ENCODE results near the gene CTAG1B.

DNA sequence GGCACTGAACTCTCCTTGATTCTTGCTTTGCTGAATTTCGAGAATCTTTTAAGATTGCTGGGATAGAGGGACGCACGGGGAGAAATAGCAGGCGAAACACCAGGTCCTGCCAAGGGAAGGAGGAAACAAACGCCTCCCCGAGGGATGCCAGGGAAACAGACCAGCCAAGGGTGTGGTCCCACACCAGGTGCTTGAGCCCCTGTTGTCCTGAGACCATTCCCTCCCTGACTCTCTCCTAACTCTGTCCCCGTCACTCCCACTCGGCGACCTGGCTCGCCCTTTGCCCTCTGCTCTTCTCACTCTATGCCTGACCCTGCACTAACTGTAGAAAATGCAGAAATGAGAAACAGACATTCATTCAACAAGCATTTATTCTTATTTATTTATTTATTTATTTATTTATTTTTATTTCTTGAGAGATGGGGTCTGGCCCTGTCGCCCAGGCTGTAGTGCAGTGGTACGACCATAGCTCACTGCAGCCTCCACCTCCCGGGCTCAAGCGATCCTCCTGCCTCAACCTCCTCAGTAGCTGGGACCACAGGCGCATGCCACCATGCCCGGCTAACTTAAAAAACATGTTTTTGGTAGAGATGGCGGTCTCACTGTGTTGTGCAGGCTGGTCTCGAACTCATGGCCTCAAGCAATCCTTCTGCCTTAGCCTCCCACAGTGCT is 16.2 kb downstream of the CTAG1B start:
- TF ChIP-seq, protein P1, sequence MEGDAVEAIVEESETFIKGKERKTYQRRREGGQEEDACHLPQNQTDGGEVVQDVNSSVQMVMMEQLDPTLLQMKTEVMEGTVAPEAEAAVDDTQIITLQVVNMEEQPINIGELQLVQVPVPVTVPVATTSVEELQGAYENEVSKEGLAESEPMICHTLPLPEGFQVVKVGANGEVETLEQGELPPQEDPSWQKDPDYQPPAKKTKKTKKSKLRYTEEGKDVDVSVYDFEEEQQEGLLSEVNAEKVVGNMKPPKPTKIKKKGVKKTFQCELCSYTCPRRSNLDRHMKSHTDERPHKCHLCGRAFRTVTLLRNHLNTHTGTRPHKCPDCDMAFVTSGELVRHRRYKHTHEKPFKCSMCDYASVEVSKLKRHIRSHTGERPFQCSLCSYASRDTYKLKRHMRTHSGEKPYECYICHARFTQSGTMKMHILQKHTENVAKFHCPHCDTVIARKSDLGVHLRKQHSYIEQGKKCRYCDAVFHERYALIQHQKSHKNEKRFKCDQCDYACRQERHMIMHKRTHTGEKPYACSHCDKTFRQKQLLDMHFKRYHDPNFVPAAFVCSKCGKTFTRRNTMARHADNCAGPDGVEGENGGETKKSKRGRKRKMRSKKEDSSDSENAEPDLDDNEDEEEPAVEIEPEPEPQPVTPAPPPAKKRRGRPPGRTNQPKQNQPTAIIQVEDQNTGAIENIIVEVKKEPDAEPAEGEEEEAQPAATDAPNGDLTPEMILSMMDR (IDR thresholded peaks at IDR 0.05): no peak
- TF ChIP-seq EZH2 (IDR thresholded peaks at IDR 0.05) (no peak), EZH2phosphoT487 (IDR thresholded peaks at IDR 0.05) (no peak)
